Effector memory CD4-positive, alpha-beta T cell (primary cell): ENCODE data around the gene MAP3K5.

Experiments
- DNase-seq, 3 donors: peaks; one replicate each; pipeline ENCODE4 v3.0.0-alpha.2; 2020
- H3K27ac ChIP-seq: 2 replicates; pipeline ENCODE4 v1.7.0; 2013; ENCODE audit warnings: mild to moderate bottlenecking, low read length, moderate library complexity; ENCODE audit not compliant: insufficient read depth, poor library complexity, severe bottlenecking
- H3K27me3 ChIP-seq: replicated peaks from 2 replicates; pipeline ENCODE4 v1.7.0; 2013; ENCODE audit warnings: mild to moderate bottlenecking, low read length; ENCODE audit not compliant: insufficient read depth, control insufficient read depth, poor library complexity, severe bottlenecking
- H3K36me3 ChIP-seq: 2 replicates; pipeline ENCODE4 v1.7.0; 2013; ENCODE audit warnings: mild to moderate bottlenecking, low read length, moderate library complexity; ENCODE audit not compliant: control insufficient read depth, insufficient read depth
- H3K4me1 ChIP-seq: 2 replicates; pipeline ENCODE4 v1.7.0; 2013; ENCODE audit warnings: low read length, mild to moderate bottlenecking; ENCODE audit not compliant: control insufficient read depth, insufficient read depth, poor library complexity, severe bottlenecking
- H3K4me3 ChIP-seq: 2 replicates; pipeline ENCODE4 v1.7.0; 2013; ENCODE audit warnings: low read length, low read depth, mild to moderate bottlenecking; ENCODE audit not compliant: insufficient read depth, poor library complexity, severe bottlenecking
- H3K9me3 ChIP-seq: 2 replicates; pipeline ENCODE4 v1.7.0; 2013; ENCODE audit warnings: mild to moderate bottlenecking, low read length, moderate library complexity; ENCODE audit not compliant: control insufficient read depth
- total RNA-seq, 3 donors: gene quantifications; one replicate each; lab custom pipeline; 2026; lab: John Stamatoyannopoulos, UW

MAP3K5 gene
- total RNA-seq = 112 to 146 (median 142) reads per million in 3 donors

GRCh38 chr6:136792410-136793262 is at the start of gene MAP3K5:
TSS of gene MAP3K5 (minus strand) at chr6:136792477. CDS start at chr6:136792157, 320 bp downstream.
- Histone ChIP-seq H3K4me3 (peak within 1 kb of the TSS; percentile 94), H3K27me3 (no peaks in the 10 kb centered on the region), H3K36me3 (no peaks in the 10 kb centered on the region), H3K4me1 (peaks cover 15% of the 10 kb centered on the region), H3K27ac (peak within 1 kb of the TSS; percentile 99), H3K9me3 (no peaks in the 10 kb centered on the region)
- DNase-seq = peak; percentile 85 to 89 (median 87)

- Histone ChIP-seq H3K27me3 (no peaks in the 10 kb centered on the region), H3K4me1 (no peaks in the 10 kb centered on the region), H3K4me3 (no peak overlapping the region), H3K27ac (no peak overlapping the region), H3K36me3 (no peaks in the 10 kb centered on the region), H3K9me3 (no peaks in the 10 kb centered on the region)
- no peak for DNase-seq
These were observed 48.2 kb upstream of the MAP3K5 start for GRCh38 chr6:136840276-136841001.

GRCh38 chr6:136831873-136832562 is 39.7 kb upstream of the MAP3K5 start:
- Histone ChIP-seq H3K27ac (no peak overlapping the region), H3K27me3 (no peaks in the 10 kb centered on the region), H3K9me3 (peaks cover 4% of the 10 kb centered on the region), H3K4me3 (no peak overlapping the region), H3K36me3 (peaks cover 25% of the 10 kb centered on the region), H3K4me1 (no peaks in the 10 kb centered on the region)
- DNase-seq = no peak

GRCh38 chr6:136826216-136826615 is 33.9 kb upstream of the MAP3K5 start:
- Histone ChIP-seq H3K36me3 (peaks cover 19% of the 10 kb centered on the region), H3K27me3 (no peaks in the 10 kb centered on the region), H3K27ac (no peak overlapping the region), H3K4me3 (no peak overlapping the region), H3K4me1 (peaks cover 4% of the 10 kb centered on the region), H3K9me3 (no peaks in the 10 kb centered on the region)
- no peak for DNase-seq

- no peaks in the 10 kb centered on the region for H3K9me3 ChIP-seq
- peak overlapping the region; percentile 67 for H3K4me3 ChIP-seq
- peak in 1 of 3 donors; percentile 4 for DNase-seq
- H3K27me3 ChIP-seq = no peaks in the 10 kb centered on the region
- H3K27ac ChIP-seq = peak overlapping the region; percentile 83
- H3K4me1 ChIP-seq = peaks cover 4% of the 10 kb centered on the region
- H3K36me3 ChIP-seq = peaks cover 4% of the 10 kb centered on the region
These were observed 30.9 kb upstream of the MAP3K5 start for GRCh38 chr6:136823128-136823660.

GRCh38 chr6:136822376-136823127 is 30.3 kb upstream of the MAP3K5 start, which contains the start of gene PEX7:
TSS of gene PEX7 (plus strand) at chr6:136822592. CDS start at chr6:136822666, 74 bp downstream.
- peaks cover 4% of the 10 kb centered on the region for H3K4me1 ChIP-seq
- peak within 1 kb of the TSS; percentile 67 for H3K4me3 ChIP-seq
- H3K27me3 ChIP-seq = no peaks in the 10 kb centered on the region
- peaks cover 4% of the 10 kb centered on the region for H3K36me3 ChIP-seq
- peak within 1 kb of the TSS; percentile 83 for H3K27ac ChIP-seq
- DNase-seq = peak; percentile 76 to 86 (median 85)
- no peaks in the 10 kb centered on the region for H3K9me3 ChIP-seq

- Histone ChIP-seq H3K27me3 (no peaks in the 10 kb centered on the region), H3K9me3 (no peaks in the 10 kb centered on the region)
- DNase-seq = peak in 1 of 3 donors; percentile 5
These were observed 29.7 kb upstream of the MAP3K5 start for GRCh38 chr6:136822046-136822375.

GRCh38 chr6:136820561-136820960 is 28.3 kb upstream of the MAP3K5 start:
- peaks cover 4% of the 10 kb centered on the region for H3K4me1 ChIP-seq
- H3K36me3 ChIP-seq = no peaks in the 10 kb centered on the region
- no peak overlapping the region for H3K4me3 ChIP-seq
- H3K27me3 ChIP-seq = no peaks in the 10 kb centered on the region
- DNase-seq = no peak
- no peak overlapping the region for H3K27ac ChIP-seq
- no peaks in the 10 kb centered on the region for H3K9me3 ChIP-seq

More at GRCh38 chr6:136822046-136822375, 29.7 kb upstream of the MAP3K5 start:
- peaks cover 4% of the 10 kb centered on the region for H3K4me1 ChIP-seq
- peak overlapping the region; percentile 83 for H3K27ac ChIP-seq
- H3K36me3 ChIP-seq = peaks cover 4% of the 10 kb centered on the region
- peak overlapping the region; percentile 67 for H3K4me3 ChIP-seq

GRCh38 chr6:136816656-136817055 is 24.4 kb upstream of the MAP3K5 start:
- Histone ChIP-seq H3K4me3 (no peak overlapping the region), H3K36me3 (no peaks in the 10 kb centered on the region), H3K4me1 (no peaks in the 10 kb centered on the region), H3K9me3 (no peaks in the 10 kb centered on the region), H3K27me3 (no peaks in the 10 kb centered on the region), H3K27ac (no peak overlapping the region)
- DNase-seq = no peak
